Measurements from ENCODE around the gene MRPL38. TPM values are rescaled to one million over a fixed set of nuclear protein-coding genes. Genes with fewer than 3 reads are reported as not detected.
"Not testable (repeated sequence)": the region's sequence is repeated elsewhere in the genome, so short reads cannot be mapped to it uniquely, and the experiment has no call there.

Gene MRPL38
- polyA plus RNA-seq, 3 donors, result 27.8 to 44.1 (median 36.0) TPM

DNA sequence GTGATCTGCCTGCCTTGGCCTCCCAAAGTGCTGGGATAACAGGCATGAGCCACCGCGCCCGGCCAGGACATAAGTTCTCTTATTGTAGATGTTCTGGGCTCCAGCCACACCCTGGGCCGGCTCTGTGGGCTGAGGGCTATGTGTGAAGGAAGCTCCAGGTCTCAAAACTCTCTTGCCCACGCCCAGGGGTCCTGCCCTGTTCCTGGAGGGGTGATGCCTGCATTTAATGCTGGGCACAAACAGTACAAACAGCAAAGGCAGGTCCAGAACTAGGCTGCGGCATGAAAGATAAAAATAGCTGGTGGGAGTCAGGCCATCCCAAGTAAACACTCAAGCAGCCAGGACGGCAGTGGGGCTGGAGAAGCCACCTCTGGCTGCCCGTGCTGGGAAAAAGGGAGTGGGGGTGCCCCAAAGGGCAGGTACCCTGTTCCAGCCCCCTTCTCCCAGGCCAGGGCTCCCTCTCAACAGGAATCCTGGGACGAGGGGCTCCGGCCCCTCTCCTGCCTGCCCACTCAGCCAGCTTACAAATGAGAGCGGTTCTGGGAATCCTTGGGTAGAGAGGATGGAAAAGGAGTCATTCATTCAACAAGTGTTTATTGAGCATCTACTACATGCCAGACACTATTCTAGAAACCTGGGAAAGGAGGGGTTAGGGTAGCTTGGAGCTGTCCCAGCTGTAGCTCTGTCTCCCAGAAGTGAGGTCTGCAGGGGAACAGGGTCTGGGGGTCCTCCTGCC is 30.9 kb downstream of the MRPL38 start:
- Histone ChIP-seq H4K20me1 (ENCODE audit: insufficient read depth, low read length) (no peaks in the 10 kb centered on the region), H3K79me2 (ENCODE audit: insufficient read depth, low read length) (no peaks in the 10 kb centered on the region), H3K36me3 (replicated peaks in 1 of 2; ENCODE audit: control insufficient read depth in 1 of 2, insufficient read depth in 2 of 2, low read length in 2 of 2) (no peaks in the 10 kb centered on the region), H3K4me1 (ENCODE audit: control insufficient read depth in 1 of 2, insufficient read depth in 2 of 2, low read length in 2 of 2) (peaks cover 24 to 34% of the 10 kb centered on the region in 2 donors), H3K9me3 (replicated peaks in 1 of 2; ENCODE audit: control insufficient read depth in 1 of 2, insufficient read depth in 1 of 2, low read length in 2 of 2) (no peaks in the 10 kb centered on the region), H3K4me3 (replicated peaks in 1 of 3; ENCODE audit: low read depth in 2 of 3, low read length in 3 of 3) (no peak overlapping the region), H3K27me3 (ENCODE audit: control insufficient read depth in 2 of 2, insufficient read depth in 2 of 2, low read length in 2 of 2) (peaks cover 9 to 27% of the 10 kb centered on the region in 2 donors), H3K9ac (ENCODE audit: insufficient read depth, low read length, poor library complexity, severe bottlenecking) (no peak overlapping the region), H3K27ac (ENCODE audit: low read depth in 1 of 2, low read length in 2 of 2) (no peak overlapping the region), H3K4me2 (replicated peaks; ENCODE audit: extremely low read depth, low read length, poor library complexity, severe bottlenecking) (no peak overlapping the region), H2AFZ (ENCODE audit: insufficient read depth, low read depth, low read length, poor library complexity, severe bottlenecking) (no peak overlapping the region)
- Mint-ChIP-seq H3K27me3 (ENCODE audit: low read depth in 3 of 3) (peaks cover 28 to 38% (median 29%) of the 10 kb centered on the region in 3 donors), H3K36me3 (peaks cover 2 to 6% of the 10 kb centered on the region in 2 donors), H3K4me1 (peaks cover 23% of the 10 kb centered on the region), H3K9me3 (peaks cover 0 to 10% (median 4%) of the 10 kb centered on the region in 7 donors), H3K27ac (no peak overlapping the region), H3K4me3 (peak overlapping the region in 1 of 2 donors; percentile 15)
- TF ChIP-seq, protein P1, sequence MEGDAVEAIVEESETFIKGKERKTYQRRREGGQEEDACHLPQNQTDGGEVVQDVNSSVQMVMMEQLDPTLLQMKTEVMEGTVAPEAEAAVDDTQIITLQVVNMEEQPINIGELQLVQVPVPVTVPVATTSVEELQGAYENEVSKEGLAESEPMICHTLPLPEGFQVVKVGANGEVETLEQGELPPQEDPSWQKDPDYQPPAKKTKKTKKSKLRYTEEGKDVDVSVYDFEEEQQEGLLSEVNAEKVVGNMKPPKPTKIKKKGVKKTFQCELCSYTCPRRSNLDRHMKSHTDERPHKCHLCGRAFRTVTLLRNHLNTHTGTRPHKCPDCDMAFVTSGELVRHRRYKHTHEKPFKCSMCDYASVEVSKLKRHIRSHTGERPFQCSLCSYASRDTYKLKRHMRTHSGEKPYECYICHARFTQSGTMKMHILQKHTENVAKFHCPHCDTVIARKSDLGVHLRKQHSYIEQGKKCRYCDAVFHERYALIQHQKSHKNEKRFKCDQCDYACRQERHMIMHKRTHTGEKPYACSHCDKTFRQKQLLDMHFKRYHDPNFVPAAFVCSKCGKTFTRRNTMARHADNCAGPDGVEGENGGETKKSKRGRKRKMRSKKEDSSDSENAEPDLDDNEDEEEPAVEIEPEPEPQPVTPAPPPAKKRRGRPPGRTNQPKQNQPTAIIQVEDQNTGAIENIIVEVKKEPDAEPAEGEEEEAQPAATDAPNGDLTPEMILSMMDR (IDR thresholded peaks at IDR 0.05), result no peak
- 95% methylated on average over 6 of the region's 11 CpGs for WGBS (ENCODE audit: insufficient coverage)
- intact Hi-C loops (cut with micrococcal nuclease), result no loop called here
- DNase-seq, result no peak

DNA sequence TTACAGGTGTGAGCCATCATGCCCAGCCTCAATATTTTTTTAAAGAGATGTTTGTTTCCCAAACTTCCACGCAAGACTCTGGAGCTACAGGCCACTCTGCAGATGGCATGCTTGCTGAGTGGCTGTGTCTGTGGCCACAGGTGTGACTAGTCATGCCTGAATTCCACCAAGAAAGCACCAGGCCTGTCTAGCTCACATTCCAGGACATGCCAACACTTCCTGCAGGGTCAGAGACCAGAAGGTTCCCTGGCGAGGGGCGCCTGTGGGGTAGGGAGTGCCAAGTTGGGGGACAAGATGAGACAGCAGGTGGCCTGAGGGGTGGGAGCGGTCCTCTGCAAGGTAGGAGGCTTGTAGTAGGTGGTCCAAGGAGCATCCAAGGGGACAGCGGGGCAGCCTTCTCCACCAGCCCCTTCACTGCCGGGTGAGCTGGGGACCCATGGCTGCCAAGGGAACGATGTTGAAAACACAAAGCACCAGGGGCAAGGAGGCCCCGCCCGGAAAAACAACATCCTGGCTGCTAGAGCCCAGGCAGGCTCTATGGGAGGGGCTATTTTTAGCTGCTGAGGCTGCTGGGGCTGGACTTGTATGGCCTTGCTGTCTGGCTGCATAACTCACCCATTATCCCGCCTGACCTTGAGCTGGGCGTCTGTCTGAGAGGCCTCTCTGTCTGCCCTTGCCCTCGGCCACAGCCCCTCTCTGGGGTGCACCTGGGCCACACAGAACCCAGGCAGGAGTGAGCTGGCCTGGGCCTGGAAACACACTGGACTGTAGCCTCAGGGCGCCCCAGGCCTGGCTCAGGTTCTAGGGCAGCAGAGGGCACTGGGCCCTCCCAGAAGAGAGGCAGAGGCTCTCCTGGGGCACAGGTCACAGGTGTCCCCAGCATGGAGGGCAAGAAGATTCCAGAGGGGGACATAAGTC is 32.0 kb downstream of the MRPL38 start:
- Mint-ChIP-seq H3K4me3 (no peak overlapping the region), H3K27me3 (ENCODE audit: low read depth in 3 of 3) (peaks cover 25 to 33% (median 26%) of the 10 kb centered on the region in 3 donors), H3K4me1 (peaks cover 19% of the 10 kb centered on the region), H3K27ac (no peak overlapping the region), H3K9me3 (peaks cover 0 to 6% (median 3%) of the 10 kb centered on the region in 7 donors), H3K36me3 (peaks cover 2 to 6% of the 10 kb centered on the region in 2 donors)
- 67% methylated on average over 8 of the region's 13 CpGs for WGBS (ENCODE audit: insufficient coverage)
- H3K4me3 ChIP-seq (replicated peaks in 1 of 3; ENCODE audit: low read depth in 2 of 3, low read length in 3 of 3), result no peak overlapping the region
- TF ChIP-seq, protein P1 (IDR thresholded peaks at IDR 0.05), result no peak
- intact Hi-C loops (cut with micrococcal nuclease), result no loop called here
- H3K9me3 ChIP-seq (replicated peaks in 1 of 2; ENCODE audit: control insufficient read depth in 1 of 2, insufficient read depth in 1 of 2, low read length in 2 of 2), result no peaks in the 10 kb centered on the region
- no peaks in the 10 kb centered on the region for H3K79me2 ChIP-seq (ENCODE audit: insufficient read depth, low read length)
- no peak for DNase-seq
- H3K4me1 ChIP-seq (ENCODE audit: control insufficient read depth in 1 of 2, insufficient read depth in 2 of 2, low read length in 2 of 2), result peaks cover 21 to 23% of the 10 kb centered on the region in 2 donors
- no peak overlapping the region for H2AFZ ChIP-seq (ENCODE audit: insufficient read depth, low read depth, low read length, poor library complexity, severe bottlenecking)
- H3K4me2 ChIP-seq (replicated peaks; ENCODE audit: extremely low read depth, low read length, poor library complexity, severe bottlenecking), result no peak overlapping the region
- H3K36me3 ChIP-seq (replicated peaks in 1 of 2; ENCODE audit: control insufficient read depth in 1 of 2, insufficient read depth in 2 of 2, low read length in 2 of 2), result no peaks in the 10 kb centered on the region
- H3K27ac ChIP-seq (ENCODE audit: low read depth in 1 of 2, low read length in 2 of 2), result no peak overlapping the region
- H4K20me1 ChIP-seq (ENCODE audit: insufficient read depth, low read length), result no peaks in the 10 kb centered on the region
- H3K9ac ChIP-seq (ENCODE audit: insufficient read depth, low read length, poor library complexity, severe bottlenecking), result no peak overlapping the region
- peaks cover 7 to 24% of the 10 kb centered on the region in 2 donors for H3K27me3 ChIP-seq (ENCODE audit: control insufficient read depth in 2 of 2, insufficient read depth in 2 of 2, low read length in 2 of 2)

DNA sequence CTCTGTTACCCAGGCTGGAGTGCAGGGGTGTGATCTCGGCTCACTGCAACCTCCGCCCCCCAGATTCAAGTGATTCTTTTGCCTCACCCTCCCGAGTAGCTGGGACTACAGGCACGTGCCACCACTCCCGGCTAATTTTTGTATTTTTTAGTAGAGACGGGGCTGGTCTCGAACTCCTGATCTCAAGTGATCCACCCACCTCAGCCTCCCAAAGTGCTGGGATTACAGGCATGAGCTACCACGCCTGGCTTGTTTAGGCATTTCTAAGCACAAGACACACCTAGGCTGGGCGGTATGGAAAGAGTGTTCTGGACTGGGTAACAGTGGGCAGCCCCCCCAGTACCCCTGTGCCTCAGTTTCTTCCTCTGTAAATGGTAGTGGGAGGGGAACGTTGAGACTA is 34.5 kb downstream of the MRPL38 start:
- H3K36me3 Mint-ChIP-seq; H3K4me3 Mint-ChIP-seq; intact Hi-C loops (cut with micrococcal nuclease); H3K9ac ChIP-seq (ENCODE audit: insufficient read depth, low read length, poor library complexity, severe bottlenecking); H4K20me1 ChIP-seq (ENCODE audit: insufficient read depth, low read length); H3K27me3 Mint-ChIP-seq (ENCODE audit: low read depth in 3 of 3); H3K36me3 ChIP-seq (replicated peaks in 1 of 2; ENCODE audit: control insufficient read depth in 1 of 2, insufficient read depth in 2 of 2, low read length in 2 of 2); H3K4me1 Mint-ChIP-seq; H3K4me3 ChIP-seq (replicated peaks in 1 of 3; ENCODE audit: low read depth in 2 of 3, low read length in 3 of 3); H3K27ac ChIP-seq (ENCODE audit: low read depth in 1 of 2, low read length in 2 of 2); H3K9me3 Mint-ChIP-seq; H3K9me3 ChIP-seq (replicated peaks in 1 of 2; ENCODE audit: control insufficient read depth in 1 of 2, insufficient read depth in 1 of 2, low read length in 2 of 2); H3K4me2 ChIP-seq (replicated peaks; ENCODE audit: extremely low read depth, low read length, poor library complexity, severe bottlenecking); H3K27me3 ChIP-seq (ENCODE audit: control insufficient read depth in 2 of 2, insufficient read depth in 2 of 2, low read length in 2 of 2); DNase-seq; H3K4me1 ChIP-seq (ENCODE audit: control insufficient read depth in 1 of 2, insufficient read depth in 2 of 2, low read length in 2 of 2); H3K79me2 ChIP-seq (ENCODE audit: insufficient read depth, low read length); H2AFZ ChIP-seq (ENCODE audit: insufficient read depth, low read depth, low read length, poor library complexity, severe bottlenecking): not testable (repeated sequence)
- WGBS (ENCODE audit: insufficient coverage), result 97% methylated on average over 5 of the region's 10 CpGs
- H3K27ac Mint-ChIP-seq, result peak overlapping the region in 1 of 7 donors; percentile 46
